GM18502 (cell line): ENCODE results near the gene MXD4.
A peak's percentile ranks its signal among the peaks of the same experiment; 100 is the strongest.

Experiments used
- ATAC-seq: cut with Tn5 transposase; IDR thresholded peaks from one replicate; pipeline ENCODE4 v1.9.1; 2021; ENCODE audit warnings: mild to moderate bottlenecking; ENCODE audit not compliant: unreplicated experiment, poor library complexity

MXD4 gene

DNA sequence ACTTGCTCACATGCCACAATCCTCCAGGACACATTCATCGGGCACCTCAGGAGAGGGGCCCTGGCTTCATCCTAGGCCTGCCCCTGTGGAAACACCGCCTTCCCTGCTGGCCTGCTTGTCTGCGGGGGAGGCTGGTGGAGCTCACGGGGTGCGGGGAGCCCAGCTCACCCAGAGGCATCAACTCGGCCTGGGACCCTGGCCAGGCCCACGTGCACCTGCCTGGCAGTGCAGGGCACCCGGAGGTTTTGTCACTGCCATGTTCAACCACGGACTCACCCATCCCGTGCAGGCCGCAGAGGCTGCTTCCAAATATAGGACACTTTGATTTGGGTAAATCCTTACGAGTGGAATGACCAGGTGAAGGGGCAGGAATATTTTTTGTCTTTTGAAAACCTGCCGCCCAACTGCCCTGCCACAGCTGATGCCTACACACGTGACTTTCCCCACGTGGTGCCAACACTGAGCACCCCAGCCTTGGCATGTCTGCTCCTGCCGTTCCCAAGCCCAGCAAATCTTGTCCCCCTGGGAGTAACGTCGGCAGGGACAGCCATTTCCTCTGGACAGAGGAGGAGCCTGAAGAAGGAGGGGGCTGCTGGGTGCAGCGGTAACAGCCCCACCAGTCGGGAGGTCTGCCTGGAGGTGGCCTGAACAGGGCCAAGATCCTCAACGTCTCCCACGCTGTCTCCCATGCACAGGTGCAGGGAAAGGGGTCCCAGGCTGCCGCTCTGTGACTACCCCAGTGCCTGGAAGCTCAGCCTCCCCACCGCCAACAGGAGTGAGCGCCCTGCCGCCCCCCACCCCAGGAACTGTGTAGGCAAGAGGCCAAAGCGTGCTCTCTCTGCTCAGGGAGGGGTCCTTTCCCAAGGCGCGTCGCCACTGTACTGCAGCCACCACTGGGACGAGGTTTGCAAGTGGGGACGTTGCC lies 8.5 kb downstream of the MXD4 start:
- ATAC-seq = no peak

DNA sequence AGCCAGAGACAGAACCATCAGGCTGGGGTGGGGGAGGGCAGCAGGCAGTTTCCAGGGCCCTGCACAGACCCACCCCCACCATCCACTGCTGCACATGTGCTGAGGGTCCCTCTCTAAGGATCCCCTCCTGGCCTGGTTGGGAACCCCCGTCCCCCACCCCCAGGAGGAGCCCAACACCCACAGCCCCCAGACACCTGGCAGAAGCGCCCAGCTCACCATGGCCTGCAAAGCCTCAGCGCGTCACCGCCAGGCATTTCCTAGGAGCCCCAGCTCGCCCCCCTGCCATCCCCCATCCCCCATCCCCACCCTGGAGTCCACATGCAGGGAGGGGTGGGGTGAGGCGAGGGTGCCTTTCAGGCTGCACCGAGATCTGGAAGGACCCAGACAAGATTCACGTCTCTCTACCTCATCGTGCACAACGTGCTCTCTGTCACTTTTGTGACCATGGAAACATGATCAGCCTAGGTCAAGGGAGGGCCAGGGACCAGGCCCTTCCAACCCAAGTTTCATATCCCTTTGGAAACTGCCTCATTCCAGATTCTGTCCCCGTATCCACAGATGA lies 9.3 kb downstream of the MXD4 start:
- no peak for ATAC-seq

DNA sequence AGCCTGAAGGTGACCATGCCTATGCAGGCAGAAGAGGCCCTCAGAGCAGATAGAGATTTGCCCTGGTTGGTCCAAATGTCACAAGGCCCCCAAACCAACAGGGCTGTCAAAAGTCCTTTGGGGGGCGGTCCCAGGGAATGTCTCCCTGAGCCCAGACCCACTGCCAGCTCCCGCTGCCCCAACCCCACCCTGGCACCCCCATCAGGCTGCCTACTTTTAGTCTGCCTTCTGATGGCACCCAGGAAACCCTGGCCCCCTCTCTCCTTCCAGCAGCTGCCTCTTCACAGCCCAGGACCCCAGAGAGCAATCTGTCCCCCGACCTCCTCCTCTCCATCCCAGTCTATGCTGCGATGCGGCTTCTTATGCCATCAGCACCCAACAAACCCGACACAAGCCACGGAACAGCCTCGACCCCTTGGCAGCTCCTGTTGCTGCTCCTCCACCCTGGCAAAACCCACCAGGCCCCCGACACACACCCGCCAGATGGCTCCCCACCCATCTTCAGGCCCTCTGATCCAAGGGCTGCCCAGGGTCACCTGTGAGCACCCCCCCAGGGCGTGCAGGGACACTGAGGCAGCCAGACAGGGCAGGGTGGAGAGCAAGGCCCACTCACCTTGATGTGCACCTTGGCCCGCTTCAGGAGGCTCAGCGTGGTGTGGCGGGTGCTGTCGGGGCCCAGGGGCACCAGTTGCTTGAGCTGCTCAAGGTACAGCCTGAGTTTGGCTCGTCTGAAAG lies 9.9 kb downstream of the MXD4 start:
- ATAC-seq = no peak

DNA sequence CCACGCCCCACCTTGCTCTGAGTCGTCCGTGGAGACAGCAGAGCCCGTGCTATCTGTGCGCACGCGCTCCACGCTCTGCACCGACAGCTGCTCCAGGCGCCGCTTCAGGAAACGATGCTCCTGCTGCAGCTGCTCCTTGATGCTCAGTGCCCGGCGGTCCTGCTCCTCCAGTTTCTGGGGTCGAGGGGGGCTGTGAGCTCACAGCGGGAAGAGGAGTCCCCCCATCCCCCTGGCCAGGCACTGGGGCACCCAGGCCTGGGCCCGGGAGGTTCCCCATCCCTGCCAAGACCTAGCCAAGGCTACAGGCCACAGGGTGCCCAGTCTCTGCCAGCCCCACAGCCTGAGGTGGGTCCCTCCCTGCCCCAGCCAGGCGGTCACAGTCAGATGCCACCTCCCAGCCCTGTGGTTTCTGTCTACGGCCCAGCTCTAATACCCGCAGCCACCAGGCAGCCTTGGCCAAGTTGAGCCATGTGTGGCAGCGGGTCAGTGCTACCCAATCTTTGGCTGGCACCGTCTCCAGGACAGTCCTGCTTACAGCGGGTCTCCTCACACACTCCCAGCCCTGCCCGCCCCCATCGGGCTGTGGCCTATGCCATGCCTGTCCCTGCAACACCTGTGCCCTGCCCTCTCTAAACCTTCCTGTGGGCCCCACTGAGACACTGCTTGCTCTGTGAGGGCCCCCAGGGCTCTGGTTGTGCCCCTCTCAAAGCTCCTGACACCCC lies 10.7 kb downstream of the MXD4 start:
- ATAC-seq = no peak

DNA sequence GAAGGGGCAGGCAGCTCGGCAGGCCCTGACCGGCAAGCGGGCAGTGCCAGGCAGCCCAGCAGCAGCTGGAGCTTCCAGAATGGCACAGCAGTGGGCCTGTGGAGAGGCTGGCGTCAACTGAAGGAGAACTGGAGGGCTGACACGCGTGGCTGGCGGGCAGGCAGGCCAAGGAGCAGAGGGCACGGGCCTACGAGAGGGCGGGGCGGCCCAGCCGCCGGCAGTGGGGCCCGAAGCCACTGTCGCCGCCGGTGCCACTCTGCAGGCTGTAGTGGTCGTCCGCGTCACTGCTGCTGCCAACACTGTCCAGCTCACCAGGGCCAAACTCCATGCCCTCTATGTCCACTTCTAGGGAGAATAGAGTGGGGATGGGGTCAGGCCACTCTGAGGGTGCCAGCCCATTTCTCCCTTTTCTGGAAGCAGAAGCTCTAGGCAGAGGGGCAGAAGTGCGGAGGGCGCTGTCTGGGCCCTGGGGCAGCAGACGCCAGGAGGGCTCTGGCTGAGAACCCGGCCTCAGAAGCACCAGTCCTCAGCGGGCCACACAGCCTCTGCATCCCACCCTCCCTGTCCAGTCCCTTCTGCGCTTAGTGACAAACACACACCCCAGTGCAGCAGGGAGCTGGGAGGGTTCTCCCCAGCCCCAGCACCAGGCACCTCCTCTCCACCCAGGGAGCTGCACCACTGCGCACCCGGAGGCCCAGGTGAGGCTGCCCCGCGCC lies 11.4 kb downstream of the MXD4 start:
- no peak for ATAC-seq

DNA sequence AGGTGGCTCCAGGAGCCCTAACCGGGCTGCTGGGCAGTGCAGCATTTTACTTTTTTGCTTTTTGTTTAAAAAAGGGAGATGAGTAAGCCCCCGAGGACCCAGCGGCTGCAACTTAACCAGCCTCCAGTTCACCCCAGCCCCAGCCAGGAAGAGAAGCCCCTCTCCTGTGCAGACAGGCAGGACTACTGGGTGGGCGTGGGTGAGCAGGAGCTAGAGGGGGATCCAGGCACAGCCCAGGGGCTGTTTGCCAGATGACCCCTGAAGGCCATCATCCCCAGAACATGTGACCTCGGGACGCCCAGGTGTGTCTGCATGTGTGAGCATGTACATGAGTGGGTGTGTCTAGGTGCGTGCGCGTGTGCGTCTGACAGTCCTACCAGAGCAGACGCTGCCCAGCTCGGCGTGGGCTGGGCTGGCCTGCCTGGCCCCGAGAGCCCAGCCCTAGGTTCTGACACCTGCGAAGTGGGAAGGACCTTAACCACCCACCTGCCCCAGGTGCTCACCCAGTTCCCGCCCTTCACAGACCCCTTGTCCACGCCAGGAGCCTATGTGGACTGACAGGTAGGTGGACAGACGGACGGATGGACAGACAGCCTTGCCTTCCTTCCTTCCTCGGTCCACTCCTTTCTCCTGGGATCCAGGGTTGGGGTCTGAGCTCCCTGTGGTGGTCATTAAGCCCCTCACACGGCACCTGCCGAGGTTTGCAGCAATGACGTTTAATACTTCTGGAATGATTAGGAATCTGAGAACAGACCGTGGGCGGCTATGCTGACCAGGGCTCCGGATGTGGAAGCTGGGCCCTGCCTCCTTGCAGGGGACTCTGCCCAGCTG lies 12.2 kb downstream of the MXD4 start:
- no peak for ATAC-seq

DNA sequence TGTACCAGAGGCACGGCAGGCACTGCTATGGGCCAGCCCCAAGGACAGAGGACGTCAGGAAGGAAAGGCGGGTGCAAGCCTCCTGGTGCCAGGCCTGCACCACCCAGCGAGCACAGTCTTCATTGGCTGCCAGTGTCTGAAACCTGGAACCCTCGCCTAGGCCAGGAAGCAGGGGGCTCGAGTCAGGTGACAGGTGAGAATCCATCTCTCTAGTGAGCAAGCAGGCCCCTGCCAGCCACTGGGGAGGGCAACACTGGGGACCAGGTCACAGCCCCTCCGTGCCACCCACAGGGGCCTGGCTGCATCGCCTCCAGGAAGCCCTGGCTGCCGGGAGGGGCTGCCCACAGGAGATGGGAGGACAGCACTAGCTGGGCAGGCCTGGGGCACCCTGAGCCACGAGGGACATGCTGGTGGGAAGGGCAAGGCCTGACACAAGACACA lies 13.1 kb downstream of the MXD4 start:
- no peak for ATAC-seq

DNA sequence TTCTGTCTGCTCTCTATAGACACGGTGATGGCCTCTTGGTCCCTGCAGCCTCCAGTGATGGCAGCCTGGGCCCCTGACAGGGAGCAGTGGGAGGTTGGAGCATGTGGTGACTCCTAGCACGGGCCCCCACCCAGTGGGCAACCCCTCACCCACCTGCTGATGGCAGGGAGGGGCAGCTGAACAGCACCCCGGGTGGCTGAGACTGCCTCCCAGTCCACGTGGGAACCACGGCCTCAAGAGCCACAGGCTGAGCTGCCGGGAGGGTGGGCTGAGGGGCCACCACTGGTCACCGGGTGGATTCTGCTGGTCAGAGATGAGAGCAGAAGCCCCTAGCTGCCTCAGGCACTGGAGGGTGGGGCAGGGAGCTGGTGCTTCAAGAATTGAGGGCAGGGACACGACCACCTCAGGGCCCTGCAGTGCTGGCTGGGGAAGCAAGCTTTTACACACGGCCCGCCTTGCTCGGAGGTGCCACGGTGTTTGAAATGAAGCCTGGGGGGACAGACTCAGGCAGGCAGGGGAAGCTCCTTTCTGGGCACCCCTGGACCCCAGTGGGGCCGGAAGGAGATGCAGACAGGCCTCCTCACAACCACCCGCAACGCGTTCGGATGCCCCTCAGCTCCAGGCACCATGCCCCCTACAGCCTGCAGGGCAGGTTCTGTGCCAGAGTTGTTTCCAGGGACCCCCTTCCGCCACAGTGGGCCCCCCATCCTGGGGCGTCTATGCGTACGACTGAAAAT lies 13.7 kb downstream of the MXD4 start:
- ATAC-seq = no peak

DNA sequence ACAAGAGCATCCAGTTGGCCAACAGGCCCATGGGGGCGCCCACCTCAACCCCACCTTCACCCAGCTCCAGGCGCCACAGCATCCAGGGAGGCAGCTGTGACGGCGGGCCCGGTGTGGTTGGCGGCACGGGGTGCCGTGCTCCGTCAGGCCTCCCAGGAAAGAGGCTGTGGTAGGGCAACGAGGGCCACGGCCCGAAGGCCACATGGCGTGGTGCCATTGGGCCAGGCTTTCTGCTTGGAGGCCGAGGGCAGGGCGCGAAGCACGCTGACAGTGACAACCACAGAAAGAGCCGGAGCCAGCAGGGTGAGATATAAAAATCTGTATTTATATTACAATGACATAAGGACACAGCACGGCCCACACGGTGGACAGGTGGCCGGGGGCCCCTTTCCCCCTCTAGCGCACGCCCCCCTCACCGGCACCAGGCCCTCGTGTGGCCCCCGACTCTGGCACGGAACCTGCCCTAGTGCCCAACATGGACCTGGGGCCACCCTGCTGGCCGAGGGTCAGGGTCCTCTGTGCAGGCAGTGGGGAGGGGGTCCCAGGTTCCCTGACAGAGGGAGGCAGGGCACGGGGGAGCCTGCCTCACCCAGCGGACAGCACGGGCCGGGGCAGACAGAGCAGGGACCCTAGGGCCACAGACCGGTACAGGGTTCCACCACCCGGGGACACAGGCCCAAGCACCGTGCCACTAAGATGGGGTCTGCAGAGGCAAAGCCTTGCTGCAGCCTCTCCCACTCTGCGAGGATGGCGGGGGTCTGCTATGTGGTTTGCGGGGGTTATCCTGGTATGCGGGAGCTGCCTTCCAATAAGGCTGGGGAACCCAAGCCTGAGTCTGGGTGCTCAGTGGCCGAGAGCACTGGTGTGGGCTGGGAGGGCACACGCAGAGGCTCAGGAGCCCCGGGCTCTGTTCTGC lies 14.5 kb downstream of the MXD4 start:
- no peak for ATAC-seq

DNA sequence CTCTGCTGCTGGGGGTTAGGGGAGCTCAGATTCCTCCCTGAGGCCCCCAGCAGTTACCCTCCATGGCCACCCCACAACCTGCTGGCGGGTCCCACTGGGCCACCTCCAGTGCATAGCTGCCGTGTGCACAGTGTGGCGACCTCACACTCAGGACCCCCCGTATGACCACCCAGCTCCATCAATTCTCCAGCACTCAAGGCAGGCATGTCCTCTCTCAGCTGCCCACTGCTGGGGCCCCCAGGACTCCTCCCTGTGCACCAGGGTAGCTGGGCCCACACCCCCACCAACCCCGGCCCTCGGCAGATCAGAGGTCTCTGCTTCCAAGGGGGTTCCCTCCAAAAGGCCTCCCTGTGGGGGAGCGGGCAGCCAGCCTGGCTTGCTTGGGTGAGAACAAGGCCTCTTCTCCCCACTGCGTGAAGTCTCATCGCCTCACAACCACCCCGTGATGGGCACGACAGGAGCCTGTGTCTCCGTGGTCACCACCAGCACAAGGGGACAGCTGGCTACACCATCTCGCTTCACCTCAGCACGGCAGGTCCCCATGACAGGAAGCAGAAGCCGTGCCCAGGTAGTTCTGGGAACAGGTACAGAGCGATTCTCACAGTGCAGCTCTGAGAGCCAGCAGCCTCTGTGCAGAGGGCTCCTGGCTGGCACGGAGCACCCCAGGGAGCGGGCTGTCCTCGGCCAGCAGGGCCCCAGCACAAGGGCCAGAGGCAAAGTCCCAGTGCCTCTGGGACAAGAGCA lies 15.4 kb downstream of the MXD4 start:
- no peak for ATAC-seq

DNA sequence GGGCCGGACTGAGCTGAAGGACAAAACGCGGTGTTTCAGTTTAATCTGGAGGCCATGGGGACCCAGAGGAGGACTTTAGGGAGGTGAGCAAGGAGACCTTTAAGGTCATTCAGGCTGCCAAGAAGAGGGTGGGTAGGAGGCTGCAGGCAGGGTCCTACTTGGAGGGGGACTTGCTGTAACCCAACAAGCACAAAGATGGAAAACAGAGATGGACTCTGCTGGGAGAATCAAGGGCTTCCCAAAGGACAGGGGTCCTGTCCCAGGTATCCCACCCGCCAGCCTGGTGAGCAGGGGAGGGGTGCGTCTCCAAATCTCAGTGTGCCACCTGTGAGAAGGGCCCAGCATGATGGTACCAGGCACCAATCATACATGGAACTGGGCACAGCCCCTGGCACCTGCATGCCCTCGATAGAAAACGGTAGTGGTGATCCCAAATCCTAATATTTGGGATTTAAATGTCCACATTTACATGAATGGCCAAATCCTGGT lies 16.1 kb downstream of the MXD4 start:
- ATAC-seq = no peak

DNA sequence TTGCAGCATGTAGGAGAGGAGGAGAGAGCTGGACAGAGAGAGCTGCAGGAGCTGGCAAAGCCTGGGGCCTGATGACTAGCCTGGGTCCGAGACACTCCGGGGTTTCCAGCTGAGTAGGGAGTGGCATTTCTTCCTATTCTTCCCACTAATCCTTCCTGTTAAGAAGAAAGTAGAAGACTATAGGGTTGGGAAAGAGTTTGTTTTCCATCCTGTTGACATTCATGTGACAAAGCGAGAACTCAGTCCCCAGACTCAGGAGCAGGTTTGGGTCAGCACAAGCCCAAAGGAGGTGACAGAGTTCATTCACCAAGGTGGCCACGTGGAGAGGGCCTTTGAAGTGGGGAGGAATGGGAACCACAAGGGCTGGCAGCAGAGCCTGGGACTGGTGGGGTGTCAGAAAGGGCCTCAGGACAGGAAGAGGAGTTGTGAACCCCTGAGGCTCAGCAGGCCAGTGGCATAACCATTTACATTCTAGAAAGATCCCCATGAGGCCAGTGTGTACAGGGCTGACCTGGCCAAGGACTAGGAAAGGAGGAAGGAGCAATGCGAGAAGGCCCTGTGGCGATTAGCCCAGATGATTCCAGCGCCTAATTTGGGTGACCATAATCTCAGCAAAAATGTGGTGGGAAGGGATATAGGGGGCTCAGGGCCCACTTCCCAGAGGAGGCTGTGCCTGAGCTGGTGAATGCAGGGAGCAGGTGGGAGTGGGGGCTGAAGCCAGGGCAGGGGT lies 16.7 kb downstream of the MXD4 start:
- no peak for ATAC-seq

DNA sequence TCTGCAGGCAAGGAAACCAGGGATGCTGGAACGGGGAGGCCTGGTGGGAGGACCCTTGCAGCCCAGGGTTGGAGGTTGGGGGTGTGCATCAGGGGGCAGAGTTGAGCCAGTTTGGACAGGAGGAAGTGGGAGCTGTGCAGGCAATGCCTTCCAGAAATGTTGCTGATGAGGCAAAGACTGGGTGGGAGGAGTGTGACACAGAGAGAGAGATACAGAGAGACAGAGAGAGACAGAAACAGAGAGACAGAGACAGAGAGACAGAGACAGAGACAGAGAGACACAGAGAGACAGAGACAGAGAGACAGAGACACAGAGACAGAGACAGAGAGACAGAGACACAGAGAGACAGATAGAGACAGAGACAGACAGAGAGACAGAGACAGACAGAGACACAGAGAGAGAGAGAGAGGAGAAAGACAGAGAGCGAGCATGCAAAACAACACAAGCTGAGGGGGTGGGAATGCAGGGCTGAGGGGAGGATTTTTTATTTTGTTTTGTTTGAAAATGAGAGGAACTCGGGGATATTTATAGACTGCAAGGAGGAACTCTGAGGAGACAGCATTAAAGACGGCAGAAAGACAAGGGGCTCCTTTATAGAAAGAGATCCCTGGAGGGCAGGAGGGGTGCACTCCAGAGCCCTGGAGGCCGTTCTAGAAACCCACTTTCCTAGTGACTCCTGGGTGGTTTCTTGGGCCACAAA lies 18.1 kb downstream of the MXD4 start:
- no peak for ATAC-seq

DNA sequence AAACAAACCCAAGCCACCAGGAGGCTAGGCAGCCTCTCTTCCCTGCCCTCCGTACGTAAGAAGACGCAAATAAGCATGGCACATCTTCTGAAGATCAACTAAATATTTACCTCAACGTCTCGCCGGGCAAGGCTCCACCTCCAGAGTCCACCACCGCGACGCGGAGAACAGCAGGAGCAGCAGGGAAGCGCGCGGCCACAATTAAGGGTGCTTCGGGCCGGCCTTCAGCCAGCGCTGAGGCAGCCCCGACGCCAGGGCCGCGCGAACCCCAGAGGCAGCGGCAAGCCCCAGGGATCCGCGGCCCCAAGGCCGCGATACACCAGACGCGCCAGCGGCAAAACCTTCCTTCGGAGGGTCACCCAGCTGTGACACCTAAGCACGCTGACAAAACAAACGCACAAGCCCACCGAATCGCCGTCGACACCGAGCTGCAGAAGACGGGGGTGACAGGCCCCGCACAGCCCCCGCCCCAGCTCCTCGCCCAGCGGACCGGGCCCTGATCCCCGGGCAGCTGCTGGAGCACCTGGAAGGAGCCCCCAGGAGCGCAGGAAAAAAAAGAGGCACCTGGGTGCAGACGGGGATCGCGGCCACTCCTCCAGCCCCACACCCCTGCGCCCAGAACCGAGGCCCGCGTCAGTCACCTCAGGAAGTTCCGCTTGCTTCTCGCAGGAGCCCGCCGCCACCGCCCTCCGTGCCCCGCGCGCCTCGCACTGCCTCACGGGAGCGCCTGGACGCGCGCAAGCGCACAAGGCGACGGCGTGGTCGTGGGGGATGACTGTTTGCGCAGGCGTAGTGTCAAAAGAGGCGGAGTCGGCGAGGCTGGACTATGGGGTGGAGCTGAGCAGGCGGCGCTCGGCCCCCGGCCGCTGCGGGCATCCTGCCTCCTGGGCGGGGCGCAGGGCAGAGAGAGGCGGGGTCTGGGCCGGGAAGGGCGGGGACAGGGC lies 20.2 kb downstream of the MXD4 start, which contains the start of the genes HAUS3 and POLN:
Gene HAUS3, minus strand, starts transcription at position 712 of the 944 bp plus-strand sequence. CDS start 1,175 bp downstream, outside the sequence.
Gene POLN, minus strand, starts transcription at position 712 of the 944 bp plus-strand sequence. CDS start 12,890 bp downstream, outside the sequence.
- ATAC-seq = peak; percentile 88
